Loucy (cell line): Measurements from ENCODE around the gene THEMIS.

Source experiments
- CTCF ChIP-seq: fragments of 200-600 bp; sonication (generic); conservative IDR thresholded peaks from 2 replicates; pipeline ENCODE4 v1.5.1; 2014; ENCODE audit warnings: mild to moderate bottlenecking, antibody characterized with exemption, low read length
- EZH2phosphoT487 ChIP-seq: fragments of 200-600 bp; IDR thresholded peaks from 2 replicates; pipeline ENCODE4 v1.6.1; 2018; ENCODE audit warnings: antibody characterized with exemption, mild to moderate bottlenecking, moderate library complexity, borderline replicate concordance

GRCh38 chr6:127880429-127880828 lies 20.4 kb downstream of the THEMIS start:
- TF ChIP-seq CTCF (no peak), EZH2phosphoT487 (no peak)
